Activated naive CD4-positive, alpha-beta T cell treated with anti-CD3 and anti-CD28 coated beads, Interleukin-2, amount 50 U/mL, for 24 hours (primary cell): Measurements from ENCODE around the gene TTC3.
A peak's percentile ranks its signal among the peaks of the same experiment; 100 is the strongest.

Experiments
- H3K27ac Mint-ChIP-seq: one replicate; pipeline ENCODE4 v1.8.0; 2021; ENCODE audit warnings: mild to moderate bottlenecking, mixed read lengths
- H3K27me3 Mint-ChIP-seq: one replicate; pipeline ENCODE4 v1.8.0; 2021; ENCODE audit warnings: mixed read lengths
- H3K36me3 Mint-ChIP-seq: one replicate; pipeline ENCODE4 v1.8.0; 2021; ENCODE audit warnings: mixed read lengths
- H3K4me1 Mint-ChIP-seq: one replicate; pipeline ENCODE4 v1.8.0; 2021; ENCODE audit warnings: mixed read lengths
- H3K4me3 Mint-ChIP-seq: one replicate; pipeline ENCODE4 v1.8.0; 2021; ENCODE audit warnings: mild to moderate bottlenecking, mixed read lengths
- H3K9me3 Mint-ChIP-seq: one replicate; pipeline ENCODE4 v1.8.0; 2021; ENCODE audit warnings: mixed read lengths

TTC3 gene

GRCh38 chr21:37182222-37182621 is 109.2 kb downstream of the TTC3 start:
- H3K27me3 Mint-ChIP-seq = no peaks in the 10 kb centered on the region
- no peak overlapping the region for H3K27ac Mint-ChIP-seq
- H3K9me3 Mint-ChIP-seq = no peaks in the 10 kb centered on the region
- peaks cover 30% of the 10 kb centered on the region for H3K36me3 Mint-ChIP-seq
- no peaks in the 10 kb centered on the region for H3K4me1 Mint-ChIP-seq
- no peak overlapping the region for H3K4me3 Mint-ChIP-seq

- no peaks in the 10 kb centered on the region for H3K9me3 Mint-ChIP-seq
- H3K4me1 Mint-ChIP-seq = no peaks in the 10 kb centered on the region
- no peak overlapping the region for H3K4me3 Mint-ChIP-seq
- no peaks in the 10 kb centered on the region for H3K27me3 Mint-ChIP-seq
- peaks cover 25% of the 10 kb centered on the region for H3K36me3 Mint-ChIP-seq
- no peak overlapping the region for H3K27ac Mint-ChIP-seq
Observed at GRCh38 chr21:37183749-37184148, 110.7 kb downstream of the TTC3 start.

GRCh38 chr21:37184784-37185593 is 111.9 kb downstream of the TTC3 start:
- Mint-ChIP-seq H3K9me3 (no peaks in the 10 kb centered on the region), H3K27me3 (no peaks in the 10 kb centered on the region), H3K36me3 (peaks cover 19% of the 10 kb centered on the region), H3K4me1 (no peaks in the 10 kb centered on the region), H3K27ac (peak overlapping the region; percentile 32), H3K4me3 (no peak overlapping the region)

- H3K4me1 Mint-ChIP-seq = no peaks in the 10 kb centered on the region
- H3K27me3 Mint-ChIP-seq = no peaks in the 10 kb centered on the region
Observed at GRCh38 chr21:37186983-37187382, 113.9 kb downstream of the TTC3 start.

GRCh38 chr21:37188825-37189224 is 115.8 kb downstream of the TTC3 start:
- no peak overlapping the region for H3K4me3 Mint-ChIP-seq
- H3K36me3 Mint-ChIP-seq = peaks cover 25% of the 10 kb centered on the region
- H3K9me3 Mint-ChIP-seq = no peaks in the 10 kb centered on the region
- H3K4me1 Mint-ChIP-seq = no peaks in the 10 kb centered on the region
- no peaks in the 10 kb centered on the region for H3K27me3 Mint-ChIP-seq
- no peak overlapping the region for H3K27ac Mint-ChIP-seq

More at GRCh38 chr21:37186983-37187382, 113.9 kb downstream of the TTC3 start:
- H3K9me3 Mint-ChIP-seq = no peaks in the 10 kb centered on the region
- no peak overlapping the region for H3K27ac Mint-ChIP-seq
- H3K36me3 Mint-ChIP-seq = peaks cover 15% of the 10 kb centered on the region
- no peak overlapping the region for H3K4me3 Mint-ChIP-seq

GRCh38 chr21:37192019-37192418 is 119.0 kb downstream of the TTC3 start:
- peaks cover 26% of the 10 kb centered on the region for H3K36me3 Mint-ChIP-seq
- H3K4me1 Mint-ChIP-seq = no peaks in the 10 kb centered on the region
- no peak overlapping the region for H3K27ac Mint-ChIP-seq
- H3K27me3 Mint-ChIP-seq = no peaks in the 10 kb centered on the region
- H3K9me3 Mint-ChIP-seq = no peaks in the 10 kb centered on the region
- H3K4me3 Mint-ChIP-seq = no peak overlapping the region

- Mint-ChIP-seq H3K36me3 (peaks cover 22% of the 10 kb centered on the region), H3K4me3 (no peak overlapping the region), H3K4me1 (no peaks in the 10 kb centered on the region), H3K9me3 (no peaks in the 10 kb centered on the region), H3K27ac (peak overlapping the region; percentile 41), H3K27me3 (no peaks in the 10 kb centered on the region)
Observed at GRCh38 chr21:37193006-37193405, 120.0 kb downstream of the TTC3 start.

- H3K4me1 Mint-ChIP-seq = no peaks in the 10 kb centered on the region
- peaks cover 24% of the 10 kb centered on the region for H3K36me3 Mint-ChIP-seq
- no peaks in the 10 kb centered on the region for H3K9me3 Mint-ChIP-seq
- H3K27ac Mint-ChIP-seq = no peak overlapping the region
- H3K4me3 Mint-ChIP-seq = no peak overlapping the region
- H3K27me3 Mint-ChIP-seq = no peaks in the 10 kb centered on the region
Observed at GRCh38 chr21:37193676-37194075, 120.6 kb downstream of the TTC3 start.

- no peaks in the 10 kb centered on the region for H3K4me1 Mint-ChIP-seq
- H3K9me3 Mint-ChIP-seq = no peaks in the 10 kb centered on the region
- H3K4me3 Mint-ChIP-seq = no peak overlapping the region
- no peak overlapping the region for H3K27ac Mint-ChIP-seq
- H3K36me3 Mint-ChIP-seq = peaks cover 21% of the 10 kb centered on the region
- no peaks in the 10 kb centered on the region for H3K27me3 Mint-ChIP-seq
Observed at GRCh38 chr21:37195059-37195458, 122.0 kb downstream of the TTC3 start.

GRCh38 chr21:37195610-37196009 is 122.6 kb downstream of the TTC3 start:
- Mint-ChIP-seq H3K9me3 (no peaks in the 10 kb centered on the region), H3K4me1 (no peaks in the 10 kb centered on the region), H3K36me3 (peaks cover 23% of the 10 kb centered on the region), H3K27me3 (no peaks in the 10 kb centered on the region), H3K27ac (no peak overlapping the region), H3K4me3 (no peak overlapping the region)

GRCh38 chr21:37196847-37197246 is 123.8 kb downstream of the TTC3 start:
- Mint-ChIP-seq H3K9me3 (no peaks in the 10 kb centered on the region), H3K27ac (no peak overlapping the region), H3K4me1 (no peaks in the 10 kb centered on the region), H3K4me3 (no peak overlapping the region), H3K27me3 (no peaks in the 10 kb centered on the region), H3K36me3 (peaks cover 26% of the 10 kb centered on the region)

GRCh38 chr21:37197746-37198145 is 124.7 kb downstream of the TTC3 start:
- no peaks in the 10 kb centered on the region for H3K27me3 Mint-ChIP-seq

GRCh38 chr21:37199057-37199924 is 126.2 kb downstream of the TTC3 start:
- H3K9me3 Mint-ChIP-seq = no peaks in the 10 kb centered on the region
- H3K27ac Mint-ChIP-seq = no peak overlapping the region
- no peaks in the 10 kb centered on the region for H3K4me1 Mint-ChIP-seq
- H3K27me3 Mint-ChIP-seq = no peaks in the 10 kb centered on the region
- H3K4me3 Mint-ChIP-seq = no peak overlapping the region
- peaks cover 24% of the 10 kb centered on the region for H3K36me3 Mint-ChIP-seq

More at GRCh38 chr21:37197746-37198145, 124.7 kb downstream of the TTC3 start:
- no peaks in the 10 kb centered on the region for H3K9me3 Mint-ChIP-seq
- no peak overlapping the region for H3K4me3 Mint-ChIP-seq
- H3K27ac Mint-ChIP-seq = no peak overlapping the region
- H3K4me1 Mint-ChIP-seq = no peaks in the 10 kb centered on the region
- H3K36me3 Mint-ChIP-seq = peaks cover 28% of the 10 kb centered on the region

GRCh38 chr21:37200641-37201480 is 127.8 kb downstream of the TTC3 start:
- Mint-ChIP-seq H3K27me3 (no peaks in the 10 kb centered on the region), H3K4me1 (no peaks in the 10 kb centered on the region), H3K9me3 (no peaks in the 10 kb centered on the region), H3K27ac (no peak overlapping the region), H3K4me3 (no peak overlapping the region), H3K36me3 (peaks cover 20% of the 10 kb centered on the region)
